Left lung (tissue), 10 donors: ENCODE data around the gene RGS10. TPM values are rescaled to one million over a fixed set of nuclear protein-coding genes. Genes with fewer than 3 reads are reported as not detected.
"Not testable (repeated sequence)": the region's sequence is repeated elsewhere in the genome, so short reads cannot be mapped to it uniquely, and the experiment has no call there.

Source experiments
- ATAC-seq: fragments of 200-7000 bp; cut with Tn5 transposase; one replicate; pipeline ENCODE4 v1.9.1; 2020; ENCODE audit warnings: moderate library complexity
- DNase-seq, 4 donors: peaks; one replicate each; pipeline ENCODE4 v3.0.0-alpha.2; 2013 to 2020
- H3K27ac ChIP-seq, 2 donors: fragments of 200-600 bp; sonication (generic) in 1 of 2; one replicate each; pipeline versions ENCODE4 v1.5.0 to v1.8.0; 2020 to 2021
- H3K27me3 ChIP-seq, 2 donors: fragments of 200-600 bp; sonication (generic) in 1 of 2; one replicate each; pipeline versions ENCODE4 v1.5.0 to v1.8.0; 2020 to 2021
- H3K36me3 ChIP-seq, 2 donors: fragments of 200-600 bp; sonication (generic) in 1 of 2; one replicate each; pipeline versions ENCODE4 v1.5.0 to v1.8.0; 2020 to 2021
- H3K4me1 ChIP-seq, 2 donors: fragments of 200-600 bp; one replicate each; pipeline ENCODE4 v1.8.0; 2021
- H3K4me3 ChIP-seq, 2 donors: fragments of 200-600 bp; sonication (generic) in 1 of 2; one replicate each; pipeline versions ENCODE4 v1.5.0 to v1.8.0; 2020 to 2021; ENCODE audit warnings: mild to moderate bottlenecking in 1 of 2
- H3K9me3 ChIP-seq, 2 donors: fragments of 200-600 bp; sonication (generic) in 1 of 2; one replicate each; pipeline versions ENCODE4 v1.5.0 to v1.8.0; 2020 to 2021
- CTCF ChIP-seq, 2 donors: fragments of 200-600 bp; sonication (generic) in 1 of 2; IDR thresholded peaks; one replicate each; pipeline versions ENCODE4 v1.5.0 to v1.8.0; 2021; ENCODE audit warnings: antibody characterized with exemption in 2 of 2
- intact Hi-C, 2 donors: fragments of 100-400 bp; cut with DNase I; formaldehyde crosslinking; loops; one replicate each; pipeline versions ENCODE4 v1.11.2 to v1.14.2; 2022
- polyA plus RNA-seq, 6 donors: library from polyadenylated mRNA; unstranded; fragments of 120-200 nt; gene quantifications; one replicate each; pipeline ENCODE4 v1.2.1, GENCODE V29; 2013; ENCODE audit not compliant: insufficient read length in 6 of 6
- total RNA-seq, 2 donors: library from RNA; stranded (reverse); fragmentation: NEBNext Ultra II Directional; extraction: Animal tissue kit (Norgen Biotek cat#: 25700); gene quantifications; one replicate each; pipeline ENCODE4 v1.2.1, GENCODE V29; 2021
- donor health status: DM: no; HTN: yes; CAD: no.
- donor health status: DM: no; HTN: no; CAD: no.

The RGS10 gene
- total and polyA plus RNA-seq, 8 donors: 9.8 to 26.7 (median 13.3) TPM

DNA sequence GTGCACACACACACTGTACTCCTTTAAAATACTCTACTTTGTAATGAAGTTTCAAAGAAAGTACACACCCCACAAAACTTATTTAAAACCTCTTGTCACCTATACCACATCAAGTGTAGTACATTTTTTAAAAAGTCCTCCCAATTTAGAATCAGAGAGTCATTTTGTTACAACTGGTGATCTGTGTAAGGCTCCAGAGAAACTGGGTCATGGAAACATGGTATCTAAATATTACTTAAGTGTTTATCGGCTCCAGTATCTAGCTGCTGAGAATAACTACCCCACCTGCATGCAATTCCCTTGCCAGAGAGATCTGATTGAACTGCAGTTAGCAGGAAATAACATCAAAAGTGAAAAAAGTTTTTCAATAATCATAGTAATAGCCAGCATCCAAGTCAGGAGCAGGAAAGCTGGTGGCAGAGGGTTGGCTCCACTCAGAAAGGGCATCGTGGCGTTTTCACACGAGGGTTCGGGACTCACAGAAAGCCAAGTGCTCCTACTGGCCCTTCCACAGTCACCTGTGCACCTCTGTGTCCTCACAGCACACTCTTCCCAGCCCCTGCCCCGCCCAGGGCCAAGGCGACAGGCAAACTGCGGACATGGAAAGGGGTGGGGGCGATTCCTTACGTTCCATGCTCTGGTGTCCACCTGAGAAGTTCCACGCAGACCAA is 6.5 kb downstream of the RGS10 start:
- ATAC-seq (no peak), DNase-seq (no peak)
- Histone ChIP-seq H3K36me3 (no peaks in the 10 kb centered on the region), H3K4me3 (no peak overlapping the region), H3K9me3 (no peaks in the 10 kb centered on the region), H3K4me1 (peaks cover 0 to 17% of the 10 kb centered on the region in 2 donors), H3K27me3 (peaks cover 0 to 7% of the 10 kb centered on the region in 2 donors), H3K27ac (no peak overlapping the region)
- intact Hi-C loops: no loop called here
- no peak for TF ChIP-seq CTCF (IDR thresholded peaks at IDR 0.05)

DNA sequence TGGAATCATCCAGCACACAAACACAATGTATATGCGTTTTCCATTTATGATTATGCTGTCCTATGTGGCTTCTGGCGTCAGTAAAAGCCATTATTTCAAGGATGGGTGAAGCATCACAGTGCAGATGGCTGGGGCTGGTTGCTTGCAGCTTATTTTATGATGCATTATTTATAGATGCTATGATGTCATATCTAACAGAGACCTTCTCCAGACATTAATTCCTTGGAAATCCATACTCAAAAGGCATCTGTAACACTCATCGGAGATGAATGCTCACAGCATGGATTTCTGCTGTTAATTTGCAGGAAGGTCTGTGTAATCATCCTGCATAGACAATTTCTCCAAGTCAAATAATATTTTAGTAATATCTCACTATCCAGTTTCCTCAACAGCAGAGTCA is 7.2 kb downstream of the RGS10 start:
- H3K36me3 ChIP-seq: no peaks in the 10 kb centered on the region
- peaks cover 0 to 17% of the 10 kb centered on the region in 2 donors for H3K4me1 ChIP-seq
- intact Hi-C loops: no loop called here
- H3K9me3 ChIP-seq: no peaks in the 10 kb centered on the region
- no peaks in the 10 kb centered on the region for H3K27me3 ChIP-seq
- no peak overlapping the region for H3K27ac ChIP-seq
- DNase-seq (no peak), ATAC-seq (no peak)
- TF ChIP-seq CTCF (IDR thresholded peaks at IDR 0.05): no peak
- H3K4me3 ChIP-seq: no peak overlapping the region

DNA sequence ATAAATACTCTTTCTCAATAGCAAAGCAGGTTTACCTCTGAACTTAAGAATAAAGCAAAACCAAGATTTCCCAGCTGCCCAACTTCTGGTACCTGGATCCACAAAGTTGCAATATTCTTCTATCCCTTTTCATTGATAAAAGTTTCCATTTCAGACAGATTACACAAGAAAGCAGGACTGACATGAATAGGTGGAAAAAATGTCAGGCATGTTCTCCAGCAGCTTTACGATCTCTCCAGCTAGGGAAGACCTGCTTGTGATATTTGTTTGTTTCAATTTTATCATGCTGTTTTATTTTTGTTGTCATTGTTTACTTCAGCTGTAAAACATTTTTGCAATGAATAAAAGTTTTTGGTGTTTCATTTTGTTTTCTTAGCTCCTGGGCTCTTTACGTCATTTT is 9.0 kb downstream of the RGS10 start:
- intact Hi-C loops: no loop called here

DNA sequence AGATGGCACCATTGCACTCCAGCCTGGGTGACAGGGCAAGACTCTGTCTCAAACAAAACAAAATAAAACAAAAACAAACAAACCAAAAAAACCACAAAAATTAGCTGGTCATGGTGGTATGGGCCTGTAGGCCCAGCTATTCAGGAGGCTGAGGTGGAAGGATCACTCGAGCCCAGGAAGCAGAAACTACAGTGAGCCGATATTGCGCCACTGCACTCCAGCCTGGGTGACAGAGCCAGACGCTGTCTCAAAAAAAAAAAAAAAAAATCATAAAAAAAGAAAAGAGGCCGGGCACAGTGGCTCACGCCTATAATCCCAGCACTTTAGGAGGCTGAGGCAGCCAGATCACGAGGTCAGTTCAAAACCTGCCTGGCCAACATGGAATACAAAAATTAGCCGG is 9.7 kb downstream of the RGS10 start:
- H3K27ac ChIP-seq: peak overlapping the region in 1 of 2 donors; percentile 6
- DNase-seq, H3K36me3 ChIP-seq, H3K27me3 ChIP-seq, H3K9me3 ChIP-seq, H3K4me3 ChIP-seq, H3K4me1 ChIP-seq, intact Hi-C loops: not testable (repeated sequence)
- peak; percentile 30 for ATAC-seq

More for the DNA sequence above, 9.0 kb downstream of the RGS10 start:
- H3K9me3 ChIP-seq: no peaks in the 10 kb centered on the region
- no peak overlapping the region for H3K4me3 ChIP-seq
- peak overlapping the region in 1 of 2 donors; percentile 6 for H3K27ac ChIP-seq
- DNase-seq (no peak), ATAC-seq (no peak)
- TF ChIP-seq CTCF (IDR thresholded peaks at IDR 0.05): no peak
- H3K36me3 ChIP-seq: no peaks in the 10 kb centered on the region
- no peaks in the 10 kb centered on the region for H3K27me3 ChIP-seq
- peaks cover 0 to 9% of the 10 kb centered on the region in 2 donors for H3K4me1 ChIP-seq

DNA sequence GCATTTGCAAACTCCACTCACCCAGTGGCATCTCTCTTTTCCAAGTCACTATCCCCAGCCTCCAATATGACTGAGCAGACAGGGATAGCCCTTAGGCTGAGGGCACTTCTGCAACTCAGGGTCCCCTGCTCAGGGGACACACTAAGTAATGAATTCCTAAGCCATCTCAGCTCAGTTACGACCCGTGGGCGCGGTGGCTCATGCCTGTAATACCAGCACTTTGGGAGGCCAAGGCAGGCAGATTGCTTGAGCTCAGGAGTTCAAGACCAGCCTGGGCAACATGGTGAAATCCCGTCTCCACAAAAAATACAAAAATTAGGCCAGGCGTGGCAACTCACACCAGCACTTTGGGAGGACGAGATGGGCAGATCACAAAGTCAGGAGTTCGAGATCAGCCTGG is 10.3 kb downstream of the RGS10 start:
- DNase-seq, H3K4me1 ChIP-seq, H3K27ac ChIP-seq, H3K9me3 ChIP-seq, ATAC-seq, H3K4me3 ChIP-seq, H3K36me3 ChIP-seq, intact Hi-C loops, H3K27me3 ChIP-seq: not testable (repeated sequence)

DNA sequence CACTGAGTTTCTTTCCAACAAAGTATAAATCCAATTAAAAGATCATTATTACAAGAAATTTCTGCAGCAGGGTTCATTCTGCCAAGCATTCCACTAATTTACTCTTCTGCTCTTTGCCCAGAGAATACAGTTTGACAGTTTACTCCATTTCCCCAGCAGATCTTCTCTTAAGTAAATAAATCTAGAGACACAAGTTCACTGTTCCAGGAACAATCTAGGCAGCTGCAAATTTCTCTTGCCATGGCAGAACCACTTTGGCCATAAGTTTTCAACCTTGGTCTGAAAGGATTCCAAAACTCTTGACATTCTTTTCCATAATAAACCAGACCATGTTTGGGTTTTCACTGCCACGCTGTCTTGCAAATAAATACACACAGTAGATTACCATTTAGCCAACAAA is 11.5 kb downstream of the RGS10 start:
- DNase-seq (peak in 1 of 4 donors; percentile 20), ATAC-seq (no peak)
- Histone ChIP-seq H3K27ac (no peak overlapping the region), H3K27me3 (no peaks in the 10 kb centered on the region), H3K36me3 (no peaks in the 10 kb centered on the region), H3K4me1 (peaks cover 0 to 4% of the 10 kb centered on the region in 2 donors), H3K4me3 (no peak overlapping the region), H3K9me3 (no peaks in the 10 kb centered on the region)
- no peak for TF ChIP-seq CTCF (IDR thresholded peaks at IDR 0.05)
- intact Hi-C loops: no loop called here

DNA sequence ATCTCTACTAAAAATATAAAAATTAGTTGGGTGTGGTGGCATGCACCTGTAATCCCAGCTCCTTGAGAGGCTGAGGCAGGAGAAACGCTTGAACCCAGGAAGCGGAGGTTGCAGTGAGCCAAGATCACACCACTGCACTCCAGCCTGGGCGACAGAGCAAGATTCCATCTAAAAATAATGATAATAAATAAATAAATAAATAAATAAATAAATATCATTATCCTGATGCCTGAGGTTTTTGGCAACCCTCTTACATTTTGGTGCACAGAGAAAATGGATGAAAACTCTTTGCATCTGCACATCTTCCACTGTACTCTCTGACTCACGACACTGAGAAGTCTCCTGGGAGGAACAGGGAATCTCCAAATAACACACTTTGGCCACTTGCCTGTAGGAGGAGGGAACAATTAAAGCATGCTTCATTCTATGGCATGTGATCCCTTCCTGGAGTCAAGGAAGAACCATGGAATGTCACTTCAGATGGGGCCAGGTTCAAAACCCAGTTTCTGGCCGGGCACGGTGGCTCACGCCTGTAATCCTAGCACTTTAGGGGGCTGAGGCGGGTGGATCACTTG is 13.8 kb downstream of the RGS10 start:
- H3K4me1 ChIP-seq, H3K4me3 ChIP-seq, DNase-seq, H3K27me3 ChIP-seq, intact Hi-C loops, H3K9me3 ChIP-seq, H3K27ac ChIP-seq: not testable (repeated sequence)
- H3K36me3 ChIP-seq: peaks cover 0 to 12% of the 10 kb centered on the region in 2 donors
- peak; percentile 23 for ATAC-seq
